Measurements from ENCODE around the gene SLC9A3.
"Not testable (repeated sequence)": the region's sequence is repeated elsewhere in the genome, so short reads cannot be mapped to it uniquely, and the experiment has no call there.

Gene SLC9A3

DNA sequence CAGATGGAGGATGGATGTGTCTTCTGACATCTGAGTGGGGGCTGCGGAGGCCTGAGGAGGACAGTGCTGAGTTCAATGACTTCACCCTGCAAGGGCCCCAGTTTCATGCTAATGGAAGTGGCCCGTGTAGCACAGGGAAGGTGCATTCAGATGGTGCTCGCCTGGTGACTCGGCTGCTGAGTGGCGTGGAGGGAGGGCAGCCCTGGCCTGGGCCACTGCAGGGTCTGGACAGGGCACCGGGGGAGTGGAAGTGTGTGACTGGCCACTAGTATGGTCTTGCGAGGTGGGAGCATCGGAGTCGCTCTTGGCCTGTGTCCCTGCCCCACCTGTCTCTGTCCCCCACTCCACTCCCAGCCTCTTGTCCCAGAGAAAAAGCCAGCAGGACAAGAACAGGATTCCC, 1.7 kb upstream of the SLC9A3 start:
- DNase-seq (ENCODE audit: low read depth in 2 of 2) = no peak

DNA sequence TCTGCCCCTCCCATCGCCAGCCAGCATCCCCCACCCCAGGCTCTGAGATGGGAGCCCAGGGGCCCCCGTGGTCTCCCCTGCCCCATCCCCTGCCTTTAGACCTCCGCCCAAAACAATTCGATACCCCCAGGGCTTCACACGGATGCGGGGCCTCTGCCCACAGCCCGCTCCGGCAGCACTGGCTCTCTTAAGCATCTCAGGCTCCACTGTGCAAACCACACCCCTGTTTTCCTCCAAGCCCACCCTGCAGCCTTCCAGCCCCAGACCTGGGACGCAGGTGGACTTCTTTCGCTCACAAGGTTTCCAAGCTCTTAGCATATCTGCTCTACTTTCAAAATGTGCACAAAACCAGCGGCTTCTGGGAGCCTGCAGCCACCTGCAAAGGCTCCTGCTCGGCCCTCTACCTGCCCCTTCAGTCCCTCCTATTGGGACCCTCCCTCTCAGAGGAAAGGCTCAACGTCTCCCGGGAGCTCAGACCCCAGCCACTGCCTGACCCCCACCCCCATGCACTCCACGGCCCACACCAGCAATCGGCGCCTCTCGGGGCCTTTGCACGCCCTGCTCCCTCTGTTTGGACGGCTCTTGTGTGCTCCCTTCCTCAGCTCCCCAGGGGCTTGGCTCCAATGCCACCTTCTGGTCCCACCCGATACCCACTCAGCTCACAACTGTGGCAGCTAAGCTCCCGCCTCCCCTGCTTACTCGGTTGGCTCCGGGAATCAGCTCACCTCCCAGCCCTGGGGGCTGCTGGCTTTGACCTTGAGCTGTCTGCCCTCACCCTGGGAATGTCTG, 918 bp upstream of the SLC9A3 start:
- DNase-seq (ENCODE audit: low read depth in 2 of 2) = no peak

GRCh38 chr5:523441-524222, 617 bp downstream of the SLC9A3 start:
- no peak for DNase-seq (ENCODE audit: low read depth in 2 of 2)

DNA sequence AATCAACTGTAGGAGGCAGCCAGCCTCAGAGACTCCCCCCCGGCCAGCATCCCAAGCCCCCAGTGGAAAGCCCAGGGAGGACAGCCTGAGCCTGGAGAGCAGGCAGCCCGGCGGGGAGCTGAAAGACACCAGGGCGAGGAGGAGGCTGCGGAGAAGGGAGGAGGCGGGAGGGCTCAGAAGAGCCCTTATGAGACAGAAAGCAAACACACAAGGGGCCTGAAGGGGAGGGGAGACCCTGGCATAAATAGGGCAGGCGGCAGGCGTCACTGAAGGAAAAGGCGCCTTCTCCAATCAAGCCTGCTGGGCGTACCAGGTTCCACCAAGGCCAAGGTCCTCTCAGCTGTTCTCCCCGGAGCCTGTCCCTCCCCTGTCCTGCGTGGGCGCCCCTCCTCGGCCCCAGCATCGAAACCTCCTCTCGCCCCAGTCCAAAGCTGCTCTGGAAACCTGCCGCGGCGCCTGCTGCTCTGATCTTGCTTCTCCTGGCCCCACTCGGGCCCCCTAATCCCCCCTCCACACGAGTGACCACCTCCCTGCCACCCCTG, 1.3 kb downstream of the SLC9A3 start:
- DNase-seq (ENCODE audit: low read depth in 2 of 2) = no peak

GRCh38 chr5:522116-522515, 2.1 kb downstream of the SLC9A3 start:
- no peak for DNase-seq (ENCODE audit: low read depth in 2 of 2)

DNA sequence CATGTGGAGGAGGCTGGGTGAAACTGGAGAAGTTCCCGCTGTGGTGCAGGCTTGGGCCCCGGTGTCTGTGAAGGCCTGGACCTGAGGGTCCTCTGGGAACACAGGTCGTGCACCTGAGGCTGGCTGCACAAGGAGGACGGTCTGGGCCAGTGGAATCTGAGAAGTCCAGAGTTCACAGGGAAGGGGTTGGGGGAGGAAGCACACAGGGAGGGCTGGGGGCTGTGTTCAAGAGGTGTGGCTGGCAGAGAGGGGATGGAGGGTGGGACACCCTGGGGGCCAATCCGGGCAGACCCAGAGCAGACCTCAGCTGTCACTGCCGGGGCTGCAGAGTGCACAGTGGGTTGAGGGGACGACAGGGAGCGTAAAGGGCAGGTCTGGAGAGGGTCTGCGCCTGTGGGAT, 2.6 kb downstream of the SLC9A3 start:
- DNase-seq (ENCODE audit: low read depth in 2 of 2) = no peak

GRCh38 chr5:520850-521226, 3.4 kb downstream of the SLC9A3 start:
- no peak for DNase-seq (ENCODE audit: low read depth in 2 of 2)

- no peak for DNase-seq (ENCODE audit: low read depth in 2 of 2)
Observed at GRCh38 chr5:520196-520849, 3.9 kb downstream of the SLC9A3 start.

- DNase-seq (ENCODE audit: low read depth in 2 of 2) = no peak
Observed at GRCh38 chr5:518721-519120, 5.5 kb downstream of the SLC9A3 start.

DNA sequence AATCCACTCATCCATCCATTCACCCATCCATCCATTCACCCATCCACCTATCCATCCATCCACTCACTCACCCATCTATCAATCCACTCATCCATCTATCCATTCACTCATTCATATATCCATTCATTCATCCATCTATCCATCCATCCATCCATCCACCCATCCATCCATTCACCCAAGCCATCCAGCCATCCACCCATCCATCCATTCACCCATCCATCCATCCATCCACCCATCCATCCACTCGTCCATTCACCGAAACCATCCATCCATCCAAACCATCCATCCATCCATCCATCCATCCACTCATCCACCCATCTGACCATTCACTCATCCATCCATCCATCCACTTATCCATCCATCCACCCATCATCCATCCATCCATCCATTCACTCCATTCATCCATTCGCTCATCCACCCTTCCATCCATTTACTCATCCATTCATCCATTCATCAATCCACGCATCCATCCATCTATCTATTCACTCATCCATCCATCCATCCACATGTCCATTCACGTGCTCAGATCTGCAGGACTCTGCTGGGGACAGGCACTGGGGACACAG, 6.6 kb downstream of the SLC9A3 start:
- no peak for DNase-seq (ENCODE audit: low read depth in 2 of 2)

- DNase-seq (ENCODE audit: low read depth in 2 of 2) = no peak
Observed at GRCh38 chr5:516980-517379, 7.3 kb downstream of the SLC9A3 start.

DNA sequence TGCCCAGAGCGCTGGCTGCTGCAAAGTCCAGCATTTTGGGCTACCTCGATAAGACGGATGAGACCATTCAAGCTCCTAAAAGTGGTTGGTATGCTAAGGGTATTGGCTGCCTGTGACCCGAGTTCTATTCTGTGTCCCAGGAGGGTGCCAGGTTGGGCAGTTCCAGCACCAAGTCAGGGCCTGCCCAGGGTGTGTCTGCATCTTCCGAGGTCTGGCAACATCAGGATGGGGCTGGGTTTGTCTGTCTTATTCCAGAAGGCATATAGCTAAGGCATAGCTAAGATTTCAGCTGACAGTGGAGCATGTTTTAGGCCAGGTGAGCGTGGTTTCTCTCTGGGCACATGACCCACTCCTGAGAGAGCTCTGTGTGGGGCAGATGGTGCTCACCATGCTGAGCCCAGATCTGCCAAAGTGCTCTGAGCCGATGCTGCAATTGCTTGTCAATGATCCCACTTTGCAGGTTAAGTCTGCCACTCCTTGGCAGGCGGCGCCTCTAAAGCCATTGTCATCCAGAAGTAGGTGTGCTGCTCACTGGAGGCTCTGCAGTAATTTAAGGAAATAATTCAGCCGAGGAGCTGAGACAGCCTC, 7.8 kb downstream of the SLC9A3 start:
- DNase-seq (ENCODE audit: low read depth in 2 of 2) = no peak

GRCh38 chr5:515273-515836, 8.9 kb downstream of the SLC9A3 start:
- DNase-seq (ENCODE audit: low read depth in 2 of 2) = no peak

DNA sequence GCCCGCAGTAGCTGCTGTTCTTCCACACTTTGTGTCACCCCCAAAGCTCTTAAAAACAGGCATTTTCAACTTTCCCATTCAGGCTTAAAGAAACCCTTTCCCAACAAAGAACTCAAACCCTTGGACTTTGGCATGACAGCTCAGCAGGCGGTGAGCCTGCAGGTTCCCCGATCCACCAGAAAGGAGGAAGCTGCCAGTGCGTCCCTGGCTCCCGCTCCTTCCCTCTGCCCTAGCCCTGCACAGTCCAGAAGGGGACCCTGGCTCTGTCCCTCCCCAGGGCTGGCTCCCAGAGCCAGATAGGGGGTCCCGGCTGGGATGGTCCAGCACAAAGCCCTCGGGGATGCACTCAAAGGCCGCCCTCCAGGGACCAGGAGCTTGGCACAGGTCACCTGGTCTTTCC, 9.6 kb downstream of the SLC9A3 start:
- no peak for DNase-seq (ENCODE audit: low read depth in 2 of 2)

GRCh38 chr5:514101-514485, 10.2 kb downstream of the SLC9A3 start:
- DNase-seq (ENCODE audit: low read depth in 2 of 2) = no peak

DNA sequence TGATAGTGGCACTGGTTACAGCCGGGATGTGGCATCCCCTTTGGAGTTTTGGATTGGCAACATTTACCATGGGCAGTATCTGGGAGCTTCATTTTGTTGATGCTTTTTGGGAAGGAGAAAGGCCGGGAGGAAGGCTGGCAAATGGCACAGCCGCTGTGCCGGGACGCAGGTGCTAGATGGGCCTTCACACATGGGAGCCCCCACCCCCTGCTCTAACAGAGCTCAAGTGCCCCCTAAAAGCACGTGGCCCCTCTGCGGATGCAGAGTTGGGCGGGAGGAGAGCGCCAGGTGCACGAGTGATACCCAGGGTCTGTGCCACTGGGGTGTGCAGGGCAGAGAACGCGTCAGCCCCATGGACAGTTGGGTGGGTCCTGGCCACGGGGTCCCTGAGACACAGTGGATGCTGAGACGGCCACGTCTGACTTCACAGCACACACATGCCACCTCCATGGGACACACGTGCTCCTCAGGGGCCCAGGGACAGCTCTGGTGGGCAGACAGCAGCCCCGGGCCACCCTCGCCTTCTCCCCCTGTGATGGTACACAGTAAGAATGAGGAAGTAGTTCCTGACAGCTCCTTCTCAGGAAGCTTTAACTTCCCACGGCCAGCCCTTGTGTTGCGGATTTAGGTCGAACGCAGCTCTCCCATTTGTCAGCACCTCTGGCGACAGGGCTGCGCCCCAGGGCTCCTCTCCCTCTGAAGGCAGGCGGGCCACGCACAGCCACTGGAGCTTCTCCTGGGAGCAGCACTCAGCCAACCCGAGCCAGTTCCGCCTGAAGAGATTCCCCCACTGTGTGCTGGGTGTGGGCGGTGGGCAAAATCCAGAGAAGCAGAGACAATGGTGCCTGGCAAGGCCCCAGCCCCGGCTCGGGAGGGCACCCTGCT, 10.8 kb downstream of the SLC9A3 start:
- no peak for DNase-seq (ENCODE audit: low read depth in 2 of 2)

GRCh38 chr5:511476-511875, 12.8 kb downstream of the SLC9A3 start:
- no peak for DNase-seq (ENCODE audit: low read depth in 2 of 2)

GRCh38 chr5:510521-510920, 13.7 kb downstream of the SLC9A3 start:
- no peak for DNase-seq (ENCODE audit: low read depth in 2 of 2)

DNA sequence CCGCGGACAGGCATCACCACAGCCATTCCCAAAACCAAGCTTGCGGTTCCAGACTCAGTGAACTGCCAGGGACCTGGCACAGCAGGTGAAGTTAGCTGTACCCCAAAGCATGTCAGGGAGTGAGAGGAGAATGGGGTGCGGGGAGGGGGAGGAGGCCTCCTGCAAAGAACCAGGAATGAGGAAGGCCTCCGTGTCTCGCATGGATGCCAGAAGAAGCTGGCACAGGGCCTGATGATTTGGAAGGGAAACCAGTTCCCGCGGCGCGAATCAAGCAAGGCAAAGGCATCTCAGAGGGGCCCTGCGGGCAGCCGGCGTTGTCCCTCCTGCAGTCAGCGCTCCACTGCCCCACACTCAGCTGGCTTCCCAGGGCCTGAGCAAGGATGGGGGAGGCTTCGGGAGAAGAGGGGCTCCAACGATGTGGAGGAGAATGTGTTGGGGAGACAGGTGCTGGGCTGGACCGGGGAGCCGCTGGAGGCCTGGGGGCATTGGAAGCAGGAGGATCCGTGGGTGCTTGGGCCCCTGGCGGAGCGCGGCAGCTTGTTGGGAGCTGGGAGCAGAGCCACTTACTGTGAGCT, 14.6 kb downstream of the SLC9A3 start:
- no peak for DNase-seq (ENCODE audit: low read depth in 2 of 2)

DNA sequence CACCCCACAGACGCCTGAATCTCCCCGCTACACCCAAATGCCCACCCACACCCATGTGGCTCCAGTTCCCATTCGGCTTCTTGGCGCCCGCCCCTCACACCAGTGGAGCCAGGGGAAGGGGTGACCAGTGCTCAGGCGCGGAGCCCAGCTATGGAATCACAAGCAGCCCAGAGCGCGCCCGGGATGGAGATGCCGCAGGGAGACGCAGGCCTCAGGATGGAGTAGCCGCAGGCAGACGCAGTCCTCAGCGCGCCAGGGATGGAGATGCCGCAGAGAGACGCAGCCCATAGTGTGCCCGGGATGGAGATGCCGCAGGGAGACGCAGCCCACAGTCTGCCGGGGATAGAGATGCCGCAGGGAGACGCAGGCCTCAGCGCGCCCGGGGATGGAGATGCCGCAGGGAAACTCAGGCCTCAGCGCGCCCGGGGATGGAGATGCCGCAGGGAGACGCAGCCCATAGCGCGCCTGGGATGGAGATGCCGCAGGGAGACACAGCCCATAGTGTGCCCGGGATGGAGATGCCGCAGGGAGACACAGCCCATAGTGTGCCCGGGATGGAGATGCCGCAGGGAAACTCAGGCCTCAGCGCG, 16.2 kb downstream of the SLC9A3 start:
- not testable (repeated sequence) for DNase-seq (ENCODE audit: low read depth in 2 of 2)
